IMR-90 (cell line): ENCODE results near the gene CRYGN. TPM values are rescaled to one million over a fixed set of nuclear protein-coding genes. Genes with fewer than 3 reads are reported as not detected.

ENCODE experiments used
- ATAC-seq: fragments of 200-7000 bp; cut with Tn5 transposase; 2 replicates; pipeline ENCODE4 v1.9.1; 2020; ENCODE audit warnings: low read depth, mild to moderate bottlenecking, moderate library complexity
- BruUV-seq: library from RNA; stranded (reverse); fragments of 400-500 nt; replicated peaks from 2 replicates; lab custom pipeline; 2021; lab: Mats Ljungman, UMichigan
- CTCF ChIA-PET: fragments of 300-600 bp; formaldehyde crosslinking; extraction: SDS; loops from one replicate; lab custom pipeline; 2021; ENCODE audit warnings: antibody characterized with exemption; lab: Yijun Ruan, JAX
- POLR2A ChIA-PET: fragments of 300-600 bp; sonication (Branson Sonifier 250); formaldehyde crosslinking; loops from one replicate; lab custom pipeline; 2022; ENCODE audit warnings: antibody characterized with exemption; ENCODE audit not compliant: unreplicated experiment; lab: Charles Lee
- DNase-seq: peaks from one replicate; pipeline ENCODE4 v3.0.0; 2013
- H2AFZ ChIP-seq: replicated peaks from 2 replicates; pipeline ENCODE3; 2013; ENCODE audit warnings: low read length, mild to moderate bottlenecking; ENCODE audit not compliant: poor library complexity
- H2AK5ac ChIP-seq: 2 replicates; pipeline ENCODE4 v1.6.1; 2013; ENCODE audit warnings: low read depth, low read length, inconsistent platforms
- H2AK9ac ChIP-seq: replicated peaks from 2 replicates; pipeline ENCODE3; 2013; ENCODE audit warnings: mild to moderate bottlenecking, low read depth, low read length, moderate library complexity; ENCODE audit not compliant: poor library complexity
- H2BK120ac ChIP-seq: 2 replicates; pipeline ENCODE4 v1.6.1; 2013; ENCODE audit warnings: low read depth, low read length, inconsistent platforms
- H2BK15ac ChIP-seq: 3 replicates; pipeline ENCODE4 v1.6.1; 2013; ENCODE audit warnings: low read depth, low read length, inconsistent platforms
- H2BK20ac ChIP-seq: 2 replicates; pipeline ENCODE4 v1.6.1; 2013; ENCODE audit warnings: low read depth, mild to moderate bottlenecking, inconsistent platforms, low read length, moderate library complexity
- H2BK5ac ChIP-seq: 2 replicates; pipeline ENCODE4 v1.6.1; 2013; ENCODE audit warnings: mild to moderate bottlenecking, low read depth, low read length, inconsistent platforms; ENCODE audit not compliant: poor library complexity, severe bottlenecking
- H3K14ac ChIP-seq: replicated peaks from 2 replicates; pipeline ENCODE4 v1.6.1; 2013; ENCODE audit warnings: low read depth, low read length, inconsistent platforms
- H3K18ac ChIP-seq: 2 replicates; pipeline ENCODE4 v1.6.1; 2013; ENCODE audit warnings: low read depth, low read length, control low read depth
- H3K23ac ChIP-seq: 2 replicates; pipeline ENCODE4 v1.6.1; 2013; ENCODE audit warnings: low read depth, low read length, inconsistent platforms
- H3K27ac ChIP-seq: 2 replicates; pipeline ENCODE4 v1.5.1; 2013; ENCODE audit warnings: mild to moderate bottlenecking, control low read depth, low read length; ENCODE audit not compliant: insufficient read depth
- H3K27me3 ChIP-seq: 2 replicates; pipeline ENCODE4 v1.6.1; 2013; ENCODE audit warnings: low read length; ENCODE audit not compliant: control insufficient read depth, insufficient read depth
- H3K36me3 ChIP-seq: 2 replicates; pipeline ENCODE4 v1.6.1; 2013; ENCODE audit warnings: low read length, mixed read lengths; ENCODE audit not compliant: control insufficient read depth, insufficient read depth
- H3K4ac ChIP-seq: 2 replicates; pipeline ENCODE4 v1.6.1; 2013; ENCODE audit warnings: low read depth, low read length, inconsistent platforms
- H3K4me1 ChIP-seq: 2 replicates; pipeline ENCODE4 v1.6.1; 2013; ENCODE audit warnings: low read length, mixed read lengths; ENCODE audit not compliant: control insufficient read depth, insufficient read depth
- H3K4me2 ChIP-seq: 2 replicates; pipeline ENCODE4 v1.6.1; 2013; ENCODE audit warnings: low read depth, mild to moderate bottlenecking, control low read depth, low read length, moderate library complexity
- H3K4me3 ChIP-seq: 2 replicates; pipeline ENCODE4 v1.5.1; 2013; ENCODE audit warnings: low read depth, mild to moderate bottlenecking, control low read depth, low read length, moderate library complexity; ENCODE audit not compliant: insufficient read depth
- H3K56ac ChIP-seq: 2 replicates; pipeline ENCODE4 v1.6.1; 2013; ENCODE audit warnings: low read length, inconsistent platforms; ENCODE audit not compliant: insufficient read depth; ENCODE audit errors: extremely low read depth
- H3K79me1 ChIP-seq, 2 experiments: 2 replicates each; pipeline ENCODE4 v1.6.1; 2013; ENCODE audit warnings: low read length in 2 of 2, inconsistent platforms in 1 of 2, low read depth in 1 of 2
- H3K9ac ChIP-seq: 2 replicates; pipeline ENCODE4 v1.6.1; 2013; ENCODE audit warnings: low read depth, low read length, control low read depth
- H3K9me1 ChIP-seq: 2 replicates; pipeline ENCODE4 v1.6.1; 2013; ENCODE audit warnings: low read length, inconsistent platforms; ENCODE audit not compliant: insufficient read depth
- H3K9me3 ChIP-seq: 2 replicates; pipeline ENCODE4 v1.6.1; 2013; ENCODE audit warnings: low read length; ENCODE audit not compliant: control insufficient read depth, insufficient read depth
- H4K20me1 ChIP-seq: 2 replicates; pipeline ENCODE4 v1.6.1; 2013; ENCODE audit warnings: low read length, inconsistent platforms; ENCODE audit not compliant: insufficient read depth
- H4K5ac ChIP-seq: 2 replicates; pipeline ENCODE4 v1.6.1; 2013; ENCODE audit warnings: mild to moderate bottlenecking, low read depth, low read length, control low read depth
- H4K8ac ChIP-seq, 2 experiments: 2 replicates each; pipeline ENCODE4 v1.6.1; 2013; ENCODE audit warnings: low read depth in 2 of 2, low read length in 2 of 2, control low read depth in 1 of 2, inconsistent platforms in 1 of 2
- H4K91ac ChIP-seq: 2 replicates; pipeline ENCODE4 v1.6.1; 2013; ENCODE audit warnings: low read depth, low read length, inconsistent platforms; ENCODE audit not compliant: insufficient read depth
- CEBPB ChIP-seq: IDR thresholded peaks from 2 replicates; pipeline ENCODE4 v1.6.1; 2012; ENCODE audit warnings: low read depth, low read length, improper control_type of control experiment
- RCOR1 ChIP-seq: IDR thresholded peaks from 2 replicates; pipeline ENCODE4 v1.6.1; 2012; ENCODE audit warnings: mild to moderate bottlenecking, low read length, improper control_type of control experiment; ENCODE audit not compliant: insufficient replicate concordance
- RFX5 ChIP-seq: IDR thresholded peaks from 2 replicates; pipeline ENCODE4 v1.8.0; 2012; ENCODE audit warnings: low read depth, mild to moderate bottlenecking, low read length, moderate library complexity
- USF2 ChIP-seq: fragments of 150-350 bp; IDR thresholded peaks from 2 replicates; pipeline ENCODE4 v1.6.1; 2017; ENCODE audit warnings: mild to moderate bottlenecking, antibody characterized with exemption, low read length, low read depth
- WGBS, 2 experiments: methylation state at CpG; one replicate each; pipeline versions ENCODE4 v1.1.5 to v1.1.7; 2013; ENCODE audit warnings: missing lambda C conversion rate in 2 of 2; ENCODE audit not compliant: insufficient read length in 1 of 2; ENCODE audit errors: extremely low coverage in 2 of 2; 5-methylcytosine and 5-hydroxymethylcytosine counted together
- dilution Hi-C: fragments of 300-500 bp; cut with HindIII; formaldehyde crosslinking; loops from one replicate; pipeline ENCODE4 v1.14.3; 2018; ENCODE audit warnings: low sequenced_read_pairs; ENCODE audit not compliant: unreplicated experiment
- in situ Hi-C: fragments of 300-500 bp; cut with MboI; formaldehyde crosslinking; loops from 3 replicates; pipeline ENCODE4 v1.14.3; 2019; ENCODE audit warnings: low sequenced_read_pairs, inconsistent platforms, mixed read lengths
- intact Hi-C: fragments of 100-400 bp; cut with micrococcal nuclease; formaldehyde crosslinking; loops from 2 replicates; pipeline ENCODE4 v1.10.0; 2022
- polyA plus RNA-seq, 3 experiments: library from polyadenylated mRNA; depleted of rRNA; stranded (reverse); fragments of >200 nt; gene quantifications; 2 replicates each; pipeline ENCODE4 v1.2.3, GENCODE V29; 2012; ENCODE audit warnings: low replicate concordance in 1 of 3
- total RNA-seq: library from RNA; depleted of rRNA; stranded (reverse); fragments of >200 nt; gene quantifications from 2 replicates; pipeline ENCODE4 v1.2.3, GENCODE V29; 2012

The CRYGN gene
- total and polyA plus RNA-seq, 2 of the 4 experiments (the other 2 are of a cell fraction), result not detected

- H4K91ac ChIP-seq, result no peak overlapping the region
- no peak overlapping the region for H3K23ac ChIP-seq
- no peaks in the 10 kb centered on the region for H3K36me3 ChIP-seq
- dilution Hi-C loops (no loop called here), in situ Hi-C loops (no loop called here), intact Hi-C loops (no loop called here)
- peaks cover 20% of the 10 kb centered on the region for H3K4me1 ChIP-seq
- H2AK5ac ChIP-seq, result no peak overlapping the region; the same call in 1 of the 2 replicates
- ChIA-PET POLR2A (no interaction called here), CTCF (no interaction called here)
- H3K4me3 ChIP-seq, result no peak overlapping the region
- no peaks in the 10 kb centered on the region for H4K20me1 ChIP-seq
- H3K9me1 ChIP-seq, result peaks cover 7% of the 10 kb centered on the region
- no peak for DNase-seq
- H3K4me2 ChIP-seq, result no peak overlapping the region
- H3K18ac ChIP-seq, result no peak overlapping the region
- no peak overlapping the region for H4K8ac ChIP-seq
- H3K9ac ChIP-seq, result no peak overlapping the region
- no peak overlapping the region for H3K14ac ChIP-seq
- H4K5ac ChIP-seq, result no peak overlapping the region
- no peak for ATAC-seq
- no peaks in the 10 kb centered on the region for H3K79me1 ChIP-seq
- H2BK5ac ChIP-seq, result no peak overlapping the region
- no CpG with 5 or more reads among the region's 14 CpGs for WGBS, 2 experiments
- no peak overlapping the region for H3K27ac ChIP-seq
- TF ChIP-seq RCOR1 (no peak), RFX5 (no peak), CEBPB (no peak), USF2 (no peak)
- peak overlapping the region; percentile 10 for H2AK9ac ChIP-seq
- no peaks in the 10 kb centered on the region for H3K9me3 ChIP-seq
- BruUV-seq, result no TSS peak
- no peak overlapping the region for H2BK20ac ChIP-seq
- no peak overlapping the region for H2BK15ac ChIP-seq
- no peak overlapping the region for H3K56ac ChIP-seq
- peak overlapping the region; percentile 59 for H2AFZ ChIP-seq
- peaks cover 4% of the 10 kb centered on the region; the same call in 1 of the 2 replicates for H3K27me3 ChIP-seq
- no peak overlapping the region for H3K4ac ChIP-seq
- H2BK120ac ChIP-seq, result no peak overlapping the region
Measured at GRCh38 chr7:151432658-151433521, 7.1 kb downstream of the CRYGN start.
